Testis (tissue), 3 donors: ENCODE measurements around the gene USF2. TPM values are rescaled to one million over a fixed set of nuclear protein-coding genes. Genes with fewer than 3 reads are reported as not detected.

Experiments
- DNase-seq: peaks from one replicate; pipeline ENCODE4 v3.0.0-alpha.2; 2019
- H3K27ac ChIP-seq, 2 donors: fragments of 200-600 bp; sonication (generic); one replicate each; pipeline ENCODE4 v1.5.1; 2019
- H3K27me3 ChIP-seq: fragments of 200-600 bp; sonication (generic); one replicate; pipeline ENCODE4 v1.5.1; 2019
- H3K36me3 ChIP-seq: fragments of 200-600 bp; sonication (generic); one replicate; pipeline ENCODE4 v1.5.1; 2017; ENCODE audit warnings: low read depth; ENCODE audit errors: missing control alignments
- H3K4me1 ChIP-seq: fragments of 200-600 bp; sonication (generic); one replicate; pipeline ENCODE4 v1.5.1; 2019
- H3K4me3 ChIP-seq, 2 donors: fragments of 200-600 bp; sonication (generic); one replicate each; pipeline ENCODE4 v1.5.1; 2017 to 2019
- H3K9me3 ChIP-seq: fragments of 200-600 bp; sonication (generic); one replicate; pipeline ENCODE4 v1.5.1; 2017
- CTCF ChIP-seq, 3 experiments: fragments of 450-650 bp in 2 of 3; fragments of 200-600 bp in 1 of 3; sonication (generic) in 1 of 3; IDR thresholded peaks; one replicate each; pipeline ENCODE4 v1.5.1; 2016 to 2019; ENCODE audit warnings: antibody characterized with exemption in 3 of 3, mild to moderate bottlenecking in 2 of 3, moderate library complexity in 1 of 3
- POLR2A ChIP-seq: fragments of 450-650 bp; IDR thresholded peaks from one replicate; pipeline ENCODE4 v1.6.1; 2017; ENCODE audit warnings: antibody characterized with exemption, mild to moderate bottlenecking, moderate library complexity
- WGBS, 2 donors: methylation state at CpG; one replicate each; pipeline ENCODE4 v1.1.5; 2018; 5-methylcytosine and 5-hydroxymethylcytosine counted together
- intact Hi-C: fragments of 100-400 bp; cut with DNase I; formaldehyde crosslinking; loops from one replicate; pipeline ENCODE4 v1.15.1; 2023; ENCODE audit warnings: low total_unique reads
- polyA plus RNA-seq: library from polyadenylated mRNA; stranded (reverse); fragments of 350-450 nt; fragmentation: Illumina TruSeq; extraction: RNeasy Lipid Tissue Mini Kit (QIAGEN cat#74804); gene quantifications from one replicate; pipeline ENCODE4 v1.2.3, GENCODE V29; 2014; ENCODE audit warnings: low read depth, low replicate concordance; ENCODE audit not compliant: insufficient read depth
- total RNA-seq, 2 donors: library from RNA; depleted of rRNA; stranded (reverse); fragments of >200 nt; gene quantifications; one replicate each; pipeline ENCODE4 v1.2.3, GENCODE V29; 2016

USF2 gene
- total and polyA plus RNA-seq, 3 donors from 2014 or later, result 83.1 to 123 (median 105) TPM

GRCh38 chr19:35222373-35223015 is 46.3 kb upstream of the USF2 start:
- intact Hi-C loops, result no loop called here
- Histone ChIP-seq H3K4me3 (no peak overlapping the region), H3K9me3 (no peaks in the 10 kb centered on the region), H3K27ac (no peak overlapping the region), H3K4me1 (peaks cover 9% of the 10 kb centered on the region), H3K36me3 (no peaks in the 10 kb centered on the region), H3K27me3 (no peaks in the 10 kb centered on the region)
- TF ChIP-seq CTCF (IDR thresholded peaks at IDR 0.05) (no peak), POLR2A (no peak)
- WGBS, 2 donors, result 80 to 98% methylated on average over 7 of the region's 7 CpGs
- DNase-seq, result no peak

- intact Hi-C loops, result no loop called here
These were observed 45.5 kb upstream of the USF2 start for GRCh38 chr19:35223084-35223790.

GRCh38 chr19:35223862-35224505 is 44.8 kb upstream of the USF2 start:
- Histone ChIP-seq H3K4me3 (no peak overlapping the region), H3K27me3 (no peaks in the 10 kb centered on the region), H3K9me3 (no peaks in the 10 kb centered on the region), H3K36me3 (no peaks in the 10 kb centered on the region), H3K4me1 (peaks cover 9% of the 10 kb centered on the region), H3K27ac (no peak overlapping the region)
- no peak for TF ChIP-seq CTCF (IDR thresholded peaks at IDR 0.05)
- no peak for TF ChIP-seq POLR2A
- intact Hi-C loops, result no loop called here
- DNase-seq, result no peak
- WGBS, 2 donors, result 79 to 93% methylated on average over 3 to 4 of the region's 4 CpGs

More at GRCh38 chr19:35223084-35223790, 45.5 kb upstream of the USF2 start:
- Histone ChIP-seq H3K4me3 (no peak overlapping the region), H3K9me3 (no peaks in the 10 kb centered on the region), H3K27me3 (no peaks in the 10 kb centered on the region), H3K36me3 (no peaks in the 10 kb centered on the region), H3K27ac (no peak overlapping the region), H3K4me1 (peaks cover 9% of the 10 kb centered on the region)
- no peak for DNase-seq
- TF ChIP-seq CTCF (IDR thresholded peaks at IDR 0.05) (no peak), POLR2A (no peak)
- 67 to 78% methylated on average over 3 to 6 of the region's 6 CpGs for WGBS, 2 donors

GRCh38 chr19:35224681-35225571 is 43.8 kb upstream of the USF2 start:
- Histone ChIP-seq H3K4me1 (peaks cover 9% of the 10 kb centered on the region), H3K36me3 (no peaks in the 10 kb centered on the region), H3K27me3 (no peaks in the 10 kb centered on the region), H3K4me3 (no peak overlapping the region), H3K27ac (no peak overlapping the region), H3K9me3 (no peaks in the 10 kb centered on the region)
- intact Hi-C loops, result no loop called here
- DNase-seq, result no peak
- TF ChIP-seq POLR2A (no peak), CTCF (IDR thresholded peaks at IDR 0.05) (no peak)
- 37 to 60% methylated on average over 17 to 41 of the region's 41 CpGs for WGBS, 2 donors
